Liver (tissue), 9 donors: ENCODE data around the gene MED23. TPM values are rescaled to one million over a fixed set of nuclear protein-coding genes. Genes with fewer than 3 reads are reported as not detected.

ENCODE experiments used
- DNase-seq: peaks from one replicate; pipeline ENCODE4 v3.0.0-alpha.2; 2017; ENCODE audit warnings: low spot score
- H3K27ac ChIP-seq, 2 donors: one replicate each; pipeline ENCODE4 v1.7.0; 2013; ENCODE audit warnings: inconsistent platforms in 2 of 2, low read length in 2 of 2, control low read depth in 1 of 2, low read depth in 1 of 2, mild to moderate bottlenecking in 1 of 2
- H3K27me3 ChIP-seq, 4 donors: one replicate each; pipeline versions ENCODE4 v1.6.1 to v1.7.0; 2013; ENCODE audit warnings: low read length in 3 of 4, inconsistent platforms in 1 of 4, mild to moderate bottlenecking in 1 of 4, moderate library complexity in 1 of 4; ENCODE audit not compliant: control insufficient read depth in 4 of 4, insufficient read depth in 4 of 4
- H3K36me3 ChIP-seq, 4 donors: one replicate each; pipeline versions ENCODE4 v1.6.1 to v1.7.0; 2013; ENCODE audit warnings: low read length in 3 of 4, mild to moderate bottlenecking in 3 of 4, low read depth in 1 of 4, moderate library complexity in 1 of 4; ENCODE audit not compliant: control insufficient read depth in 4 of 4, insufficient read depth in 3 of 4
- H3K4me1 ChIP-seq, 4 donors: one replicate each; pipeline versions ENCODE4 v1.6.1 to v1.7.0; 2013; ENCODE audit warnings: low read length in 3 of 4, mild to moderate bottlenecking in 3 of 4, moderate library complexity in 1 of 4; ENCODE audit not compliant: control insufficient read depth in 4 of 4, insufficient read depth in 4 of 4
- H3K4me3 ChIP-seq, 3 donors: one replicate each; pipeline versions ENCODE4 v1.6.1 to v1.7.0; 2013; ENCODE audit warnings: low read length in 3 of 3, control low read depth in 1 of 3, low read depth in 1 of 3, mild to moderate bottlenecking in 1 of 3
- H3K9ac ChIP-seq, 2 donors: one replicate each; pipeline ENCODE4 v1.7.0; 2013; ENCODE audit warnings: low read length in 2 of 2, mild to moderate bottlenecking in 2 of 2, moderate library complexity in 2 of 2, control low read depth in 1 of 2, low read depth in 1 of 2
- H3K9me3 ChIP-seq, 4 donors: one replicate each; pipeline versions ENCODE4 v1.6.1 to v1.7.0; 2013; ENCODE audit warnings: low read length in 3 of 4; ENCODE audit not compliant: control insufficient read depth in 4 of 4
- EGR1 ChIP-seq, 2 donors: IDR thresholded peaks; 2 replicates each; pipeline ENCODE4 v1.6.1; 2016 to 2018; ENCODE audit warnings: antibody characterized with exemption in 2 of 2, low read depth in 2 of 2
- FOXA1 ChIP-seq: IDR thresholded peaks from 2 replicates; pipeline ENCODE4 v1.6.1; 2016; ENCODE audit warnings: antibody characterized with exemption
- FOXA2 ChIP-seq: IDR thresholded peaks from 2 replicates; pipeline ENCODE4 v1.6.1; 2016; ENCODE audit warnings: antibody characterized with exemption
- GABPA ChIP-seq, 2 donors: IDR thresholded peaks in 1 of 2; conservative IDR thresholded peaks in 1 of 2; 2 replicates each; pipeline ENCODE4 v1.6.1; 2016; ENCODE audit warnings: antibody characterized with exemption in 2 of 2, mild to moderate bottlenecking in 1 of 2, moderate library complexity in 1 of 2
- HNF4A ChIP-seq, 2 donors: conservative IDR thresholded peaks; 2 replicates each; pipeline ENCODE4 v1.6.1; 2016; ENCODE audit warnings: antibody characterized with exemption in 2 of 2, mild to moderate bottlenecking in 2 of 2
- HNF4G ChIP-seq: IDR thresholded peaks from 2 replicates; pipeline ENCODE4 v1.6.1; 2016; ENCODE audit warnings: antibody characterized with exemption
- JUND ChIP-seq, 2 donors: IDR thresholded peaks; 2 replicates each; pipeline ENCODE4 v1.6.1; 2016; ENCODE audit warnings: antibody characterized with exemption in 2 of 2
- NR2F2 ChIP-seq: IDR thresholded peaks from 2 replicates; pipeline ENCODE4 v1.6.1; 2016; ENCODE audit warnings: antibody characterized with exemption
- RAD21 ChIP-seq, 2 donors: IDR thresholded peaks; 2 replicates each; pipeline ENCODE4 v1.6.1; 2016; ENCODE audit warnings: antibody characterized with exemption in 2 of 2, mild to moderate bottlenecking in 2 of 2
- RXRA ChIP-seq, 2 donors: IDR thresholded peaks; 2 replicates each; pipeline ENCODE4 v1.6.1; 2017 to 2018; ENCODE audit warnings: antibody characterized with exemption in 2 of 2, mild to moderate bottlenecking in 1 of 2
- SP1 ChIP-seq: IDR thresholded peaks from 2 replicates; pipeline ENCODE4 v1.6.1; 2018; ENCODE audit warnings: antibody characterized with exemption, mild to moderate bottlenecking
- TAF1 ChIP-seq: conservative IDR thresholded peaks from 2 replicates; pipeline ENCODE4 v1.6.1; 2016; ENCODE audit warnings: antibody characterized with exemption, mild to moderate bottlenecking
- YY1 ChIP-seq: IDR thresholded peaks from 2 replicates; pipeline ENCODE4 v1.6.1; 2016; ENCODE audit warnings: antibody characterized with exemption, mild to moderate bottlenecking
- WGBS: extraction: QIAGEN DNeasy Blood & Tissue Kit; methylation state at CpG from one replicate; pipeline ENCODE4 v1.1.7; 2013; 5-methylcytosine and 5-hydroxymethylcytosine counted together
- polyA plus RNA-seq, 2 donors: library from polyadenylated mRNA; stranded (reverse) in 1 of 2; unstranded in 1 of 2; fragments of 200-250 nt in 1 of 2; fragments of >200 nt in 1 of 2; fragmentation: Nextera tagmentation in 1 of 2; extraction: Ambion mirVana in 1 of 2; gene quantifications; one replicate each; pipeline versions ENCODE4 v1.2.1 to v1.2.3, GENCODE V29; 2013 to 2015
- total RNA-seq, 2 donors: library from RNA; depleted of rRNA; stranded (reverse); fragments of >200 nt; gene quantifications; one replicate each; pipeline ENCODE4 v1.2.3, GENCODE V29; 2014
- TF ChIP-seq, protein P1 (sequence below): IDR thresholded peaks from 2 replicates; pipeline ENCODE4 v1.6.1; 2016; ENCODE audit warnings: antibody characterized with exemption
- TF ChIP-seq, protein P2 (sequence below): IDR thresholded peaks from 2 replicates; pipeline ENCODE4 v1.6.1; 2016; ENCODE audit warnings: antibody characterized with exemption
- TF ChIP-seq, protein P3 (sequence below): fragments of 150-350 bp; IDR thresholded peaks from 2 replicates; pipeline ENCODE4 v1.5.1; 2017; ENCODE audit warnings: improper control_type of control experiment, low read depth, low read length; ENCODE audit not compliant: missing input control
- TF ChIP-seq, protein P4 (sequence below): IDR thresholded peaks from 2 replicates; pipeline ENCODE4 v1.6.1; 2016; ENCODE audit warnings: antibody characterized with exemption
- TF ChIP-seq, protein P5 (sequence below): IDR thresholded peaks from 2 replicates; pipeline ENCODE4 v1.6.1; 2016; ENCODE audit warnings: antibody characterized with exemption, mild to moderate bottlenecking
- donor health status: healthy.
- donor health status: healthy.
- donor health status: healthy.
- donor health status: healthy.
- donor health status: healthy.

MED23 gene
- total and polyA plus RNA-seq, 4 donors, result 3.9 to 17.3 (median 13.4) TPM

DNA sequence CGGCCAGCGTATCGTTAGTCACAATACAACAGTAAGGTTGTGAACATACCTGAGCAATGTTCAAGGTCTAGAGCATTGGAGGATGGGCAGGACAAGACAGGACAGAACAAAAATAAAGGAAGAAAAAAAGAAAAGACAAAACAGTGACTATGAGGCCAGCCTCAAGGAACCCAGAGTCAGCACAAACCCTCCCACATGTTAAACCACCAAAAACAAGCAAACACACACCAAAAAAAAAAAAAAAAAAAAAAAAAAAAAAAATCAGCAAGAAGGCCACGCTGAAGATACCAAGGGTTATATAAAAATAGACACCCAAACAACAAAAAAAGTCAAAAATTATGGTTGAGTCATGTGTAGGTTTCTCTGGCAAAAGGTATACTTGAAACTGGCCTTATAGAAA, 12.8 kb downstream of the MED23 start:
- Histone ChIP-seq H3K27ac (no peak overlapping the region), H3K27me3 (no peaks in the 10 kb centered on the region), H3K4me1 (peaks cover 0 to 4% (median 0%) of the 10 kb centered on the region in 4 donors), H3K4me3 (no peak overlapping the region), H3K9ac (no peak overlapping the region), H3K36me3 (peaks cover 6 to 59% (median 52%) of the 10 kb centered on the region in 4 donors), H3K9me3 (no peaks in the 10 kb centered on the region)
- DNase-seq, result no peak
- WGBS, result 92% methylated on average over 4 of the region's 4 CpGs
- TF ChIP-seq RXRA (IDR thresholded peaks at IDR 0.05) (no peak), JUND (IDR thresholded peaks at IDR 0.05) (no peak), HNF4G (no peak), FOXA2 (no peak), GABPA (IDR thresholded peaks at IDR 0.05 in 1 of 2, conservative IDR thresholded peaks at IDR 0.05 in 1 of 2) (no peak), HNF4A (conservative IDR thresholded peaks at IDR 0.05) (no peak), SP1 (no peak)
- TF ChIP-seq, protein P1, sequence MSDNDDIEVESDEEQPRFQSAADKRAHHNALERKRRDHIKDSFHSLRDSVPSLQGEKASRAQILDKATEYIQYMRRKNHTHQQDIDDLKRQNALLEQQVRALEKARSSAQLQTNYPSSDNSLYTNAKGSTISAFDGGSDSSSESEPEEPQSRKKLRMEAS, result no peak

DNA sequence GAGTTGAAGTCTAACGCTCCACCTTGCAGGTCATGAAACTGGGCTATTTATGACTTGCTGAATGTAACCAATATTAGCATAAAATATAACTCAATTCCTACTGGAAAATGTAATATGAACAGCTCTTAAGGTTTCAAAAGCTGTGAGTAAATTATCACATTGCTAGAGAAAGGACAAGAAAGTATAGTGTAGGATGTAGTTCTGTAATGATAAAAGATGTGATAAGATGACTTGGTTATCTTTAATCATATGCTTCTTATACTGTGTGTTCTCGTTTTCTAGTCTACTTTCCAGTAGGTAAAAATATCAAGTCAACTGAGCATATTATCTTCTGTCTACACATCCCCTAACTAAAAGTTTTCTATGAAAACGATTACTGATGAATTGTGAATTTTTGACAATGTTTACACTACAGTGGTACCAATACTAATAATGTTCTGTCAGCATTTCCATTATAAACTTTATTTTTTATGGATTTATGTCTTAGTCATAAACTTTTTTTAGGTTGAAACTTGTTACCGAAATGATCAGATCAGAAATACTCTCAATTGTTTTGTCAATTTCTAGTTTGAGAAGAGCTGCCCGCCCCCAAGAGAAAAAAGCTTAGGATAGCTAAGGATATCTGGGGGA, 14.6 kb downstream of the MED23 start:
- Histone ChIP-seq H3K4me1 (peaks cover 0 to 2% (median 0%) of the 10 kb centered on the region in 4 donors), H3K9ac (no peak overlapping the region), H3K9me3 (no peaks in the 10 kb centered on the region), H3K27ac (no peak overlapping the region), H3K4me3 (no peak overlapping the region), H3K27me3 (no peaks in the 10 kb centered on the region), H3K36me3 (peaks cover 3 to 60% (median 45%) of the 10 kb centered on the region in 4 donors)
- 92% methylated on average over 5 of the region's 5 CpGs for WGBS
- DNase-seq, result no peak
- TF ChIP-seq, protein P2, sequence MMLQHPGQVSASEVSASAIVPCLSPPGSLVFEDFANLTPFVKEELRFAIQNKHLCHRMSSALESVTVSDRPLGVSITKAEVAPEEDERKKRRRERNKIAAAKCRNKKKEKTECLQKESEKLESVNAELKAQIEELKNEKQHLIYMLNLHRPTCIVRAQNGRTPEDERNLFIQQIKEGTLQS, result no peak
- TF ChIP-seq HNF4G, result no peak
- no peak for TF ChIP-seq HNF4A (conservative IDR thresholded peaks at IDR 0.05)
- no peak for TF ChIP-seq FOXA1
- no peak for TF ChIP-seq YY1
- no peak for TF ChIP-seq GABPA (IDR thresholded peaks at IDR 0.05 in 1 of 2, conservative IDR thresholded peaks at IDR 0.05 in 1 of 2)
- no peak for TF ChIP-seq FOXA2
- no peak for TF ChIP-seq TAF1
- TF ChIP-seq EGR1 (IDR thresholded peaks at IDR 0.05; ENCODE audit: low read depth in 2 of 2), result no peak
- no peak for TF ChIP-seq RXRA (IDR thresholded peaks at IDR 0.05)
- TF ChIP-seq, protein P3, sequence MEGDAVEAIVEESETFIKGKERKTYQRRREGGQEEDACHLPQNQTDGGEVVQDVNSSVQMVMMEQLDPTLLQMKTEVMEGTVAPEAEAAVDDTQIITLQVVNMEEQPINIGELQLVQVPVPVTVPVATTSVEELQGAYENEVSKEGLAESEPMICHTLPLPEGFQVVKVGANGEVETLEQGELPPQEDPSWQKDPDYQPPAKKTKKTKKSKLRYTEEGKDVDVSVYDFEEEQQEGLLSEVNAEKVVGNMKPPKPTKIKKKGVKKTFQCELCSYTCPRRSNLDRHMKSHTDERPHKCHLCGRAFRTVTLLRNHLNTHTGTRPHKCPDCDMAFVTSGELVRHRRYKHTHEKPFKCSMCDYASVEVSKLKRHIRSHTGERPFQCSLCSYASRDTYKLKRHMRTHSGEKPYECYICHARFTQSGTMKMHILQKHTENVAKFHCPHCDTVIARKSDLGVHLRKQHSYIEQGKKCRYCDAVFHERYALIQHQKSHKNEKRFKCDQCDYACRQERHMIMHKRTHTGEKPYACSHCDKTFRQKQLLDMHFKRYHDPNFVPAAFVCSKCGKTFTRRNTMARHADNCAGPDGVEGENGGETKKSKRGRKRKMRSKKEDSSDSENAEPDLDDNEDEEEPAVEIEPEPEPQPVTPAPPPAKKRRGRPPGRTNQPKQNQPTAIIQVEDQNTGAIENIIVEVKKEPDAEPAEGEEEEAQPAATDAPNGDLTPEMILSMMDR, result no peak
- TF ChIP-seq, protein P4, sequence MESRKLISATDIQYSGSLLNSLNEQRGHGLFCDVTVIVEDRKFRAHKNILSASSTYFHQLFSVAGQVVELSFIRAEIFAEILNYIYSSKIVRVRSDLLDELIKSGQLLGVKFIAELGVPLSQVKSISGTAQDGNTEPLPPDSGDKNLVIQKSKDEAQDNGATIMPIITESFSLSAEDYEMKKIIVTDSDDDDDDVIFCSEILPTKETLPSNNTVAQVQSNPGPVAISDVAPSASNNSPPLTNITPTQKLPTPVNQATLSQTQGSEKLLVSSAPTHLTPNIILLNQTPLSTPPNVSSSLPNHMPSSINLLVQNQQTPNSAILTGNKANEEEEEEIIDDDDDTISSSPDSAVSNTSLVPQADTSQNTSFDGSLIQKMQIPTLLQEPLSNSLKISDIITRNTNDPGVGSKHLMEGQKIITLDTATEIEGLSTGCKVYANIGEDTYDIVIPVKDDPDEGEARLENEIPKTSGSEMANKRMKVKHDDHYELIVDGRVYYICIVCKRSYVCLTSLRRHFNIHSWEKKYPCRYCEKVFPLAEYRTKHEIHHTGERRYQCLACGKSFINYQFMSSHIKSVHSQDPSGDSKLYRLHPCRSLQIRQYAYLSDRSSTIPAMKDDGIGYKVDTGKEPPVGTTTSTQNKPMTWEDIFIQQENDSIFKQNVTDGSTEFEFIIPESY, result no peak
- TF ChIP-seq, protein P1, result no peak
- TF ChIP-seq RAD21 (IDR thresholded peaks at IDR 0.05), result no peak
- no peak for TF ChIP-seq NR2F2
- TF ChIP-seq, protein P5, sequence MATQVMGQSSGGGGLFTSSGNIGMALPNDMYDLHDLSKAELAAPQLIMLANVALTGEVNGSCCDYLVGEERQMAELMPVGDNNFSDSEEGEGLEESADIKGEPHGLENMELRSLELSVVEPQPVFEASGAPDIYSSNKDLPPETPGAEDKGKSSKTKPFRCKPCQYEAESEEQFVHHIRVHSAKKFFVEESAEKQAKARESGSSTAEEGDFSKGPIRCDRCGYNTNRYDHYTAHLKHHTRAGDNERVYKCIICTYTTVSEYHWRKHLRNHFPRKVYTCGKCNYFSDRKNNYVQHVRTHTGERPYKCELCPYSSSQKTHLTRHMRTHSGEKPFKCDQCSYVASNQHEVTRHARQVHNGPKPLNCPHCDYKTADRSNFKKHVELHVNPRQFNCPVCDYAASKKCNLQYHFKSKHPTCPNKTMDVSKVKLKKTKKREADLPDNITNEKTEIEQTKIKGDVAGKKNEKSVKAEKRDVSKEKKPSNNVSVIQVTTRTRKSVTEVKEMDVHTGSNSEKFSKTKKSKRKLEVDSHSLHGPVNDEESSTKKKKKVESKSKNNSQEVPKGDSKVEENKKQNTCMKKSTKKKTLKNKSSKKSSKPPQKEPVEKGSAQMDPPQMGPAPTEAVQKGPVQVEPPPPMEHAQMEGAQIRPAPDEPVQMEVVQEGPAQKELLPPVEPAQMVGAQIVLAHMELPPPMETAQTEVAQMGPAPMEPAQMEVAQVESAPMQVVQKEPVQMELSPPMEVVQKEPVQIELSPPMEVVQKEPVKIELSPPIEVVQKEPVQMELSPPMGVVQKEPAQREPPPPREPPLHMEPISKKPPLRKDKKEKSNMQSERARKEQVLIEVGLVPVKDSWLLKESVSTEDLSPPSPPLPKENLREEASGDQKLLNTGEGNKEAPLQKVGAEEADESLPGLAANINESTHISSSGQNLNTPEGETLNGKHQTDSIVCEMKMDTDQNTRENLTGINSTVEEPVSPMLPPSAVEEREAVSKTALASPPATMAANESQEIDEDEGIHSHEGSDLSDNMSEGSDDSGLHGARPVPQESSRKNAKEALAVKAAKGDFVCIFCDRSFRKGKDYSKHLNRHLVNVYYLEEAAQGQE, result no peak
